Activated gamma-delta T cell treated with anti-CD3 and anti-CD28 coated beads, Interleukin-2, amount 50 U/mL, for 16 hours (primary cell): ENCODE measurements around the gene FAM50B.

Experiments used
- DNase-seq: peaks from one replicate; pipeline ENCODE4 v3.0.0-alpha.2; 2020; ENCODE audit warnings: low read depth

Gene FAM50B

GRCh38 chr6:3895312-3895653 lies 46.1 kb downstream of the FAM50B start:
- DNase-seq, result no peak

- DNase-seq, result no peak
Measured at GRCh38 chr6:3895805-3896204, 46.6 kb downstream of the FAM50B start.

DNA sequence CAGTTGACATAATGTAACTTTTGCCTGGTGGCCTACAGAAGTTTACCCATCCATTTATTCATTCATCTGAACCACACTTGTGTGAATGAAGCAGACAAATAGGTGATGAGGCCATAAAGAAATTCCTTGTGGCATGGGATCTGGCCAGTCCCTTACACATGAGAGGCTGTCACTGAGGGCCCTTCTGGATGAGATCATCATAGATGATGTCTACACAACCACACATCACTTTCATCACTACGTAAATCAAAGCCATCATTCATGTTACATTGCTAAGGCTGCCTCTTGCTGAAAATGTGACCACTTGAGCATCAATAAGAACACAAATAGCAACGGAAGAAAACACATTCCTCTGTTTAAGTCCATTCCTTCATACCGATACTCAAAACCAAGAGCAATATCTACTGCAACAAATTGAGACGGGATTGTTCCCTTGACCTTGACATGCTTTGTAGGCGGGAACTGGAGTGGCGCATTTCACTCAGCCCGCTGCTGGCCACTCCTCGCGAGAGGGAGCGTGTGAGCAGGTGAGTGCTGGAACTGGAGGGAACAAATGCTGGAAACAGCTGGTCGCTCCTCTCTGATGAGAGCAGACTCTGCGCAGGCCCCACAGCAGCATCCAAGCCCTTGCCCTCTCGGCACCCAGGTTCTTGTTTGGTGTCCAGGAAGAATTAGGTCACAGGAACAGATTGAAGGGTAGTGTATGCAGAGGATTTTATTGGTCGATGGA lies 49.3 kb downstream of the FAM50B start:
- DNase-seq, result no peak

DNA sequence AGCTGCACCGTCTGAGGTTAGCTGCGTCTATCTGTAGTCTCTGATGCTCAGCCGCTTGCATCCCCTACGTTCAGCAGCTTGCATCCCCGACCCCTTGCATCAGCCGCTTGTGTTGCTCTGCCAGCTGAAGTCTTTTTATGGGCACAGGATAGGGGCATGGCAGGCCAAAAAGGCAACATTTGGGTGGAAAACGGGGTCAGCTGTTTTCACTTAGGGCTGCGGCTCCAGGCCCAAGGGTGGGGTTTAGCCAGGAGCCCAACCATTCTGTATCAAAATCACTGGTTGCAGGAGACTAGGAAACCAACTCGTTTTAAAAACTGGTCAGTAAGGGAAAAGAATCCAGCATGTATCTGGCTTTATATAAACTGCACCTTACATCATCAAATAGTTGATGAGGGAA lies 49.9 kb downstream of the FAM50B start:
- DNase-seq, result no peak

DNA sequence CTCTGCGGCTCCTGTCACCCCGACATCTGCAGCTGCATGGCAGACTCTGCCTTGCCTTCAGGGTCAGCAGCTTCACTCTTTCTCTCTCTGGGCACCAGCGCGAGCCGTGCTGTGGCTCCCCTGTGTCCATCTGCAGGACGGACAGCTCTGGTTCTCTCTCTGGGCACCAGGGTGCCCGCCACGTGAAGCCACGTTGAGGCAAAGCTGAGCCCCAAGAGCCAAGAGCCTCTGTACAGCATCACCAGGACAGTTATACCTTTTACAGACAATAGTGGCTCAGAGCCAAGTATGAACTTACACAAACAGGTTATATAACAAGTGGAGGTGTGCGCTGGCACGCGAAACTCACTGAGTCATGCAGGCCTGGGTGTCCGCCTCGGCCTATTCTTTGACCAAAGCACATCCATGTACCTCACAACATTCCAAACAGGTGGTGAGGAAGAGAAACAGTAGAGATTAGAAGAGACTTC lies 50.8 kb downstream of the FAM50B start:
- DNase-seq, result no peak
